GM18498 (cell line): ENCODE data around the gene FLRT3.
A peak's percentile ranks its signal among the peaks of the same experiment; 100 is the strongest.

Source experiments
- ATAC-seq: cut with Tn5 transposase; IDR thresholded peaks from one replicate; pipeline ENCODE4 v1.9.1; 2021; ENCODE audit warnings: mild to moderate bottlenecking, moderate library complexity; ENCODE audit not compliant: unreplicated experiment

FLRT3 gene

DNA sequence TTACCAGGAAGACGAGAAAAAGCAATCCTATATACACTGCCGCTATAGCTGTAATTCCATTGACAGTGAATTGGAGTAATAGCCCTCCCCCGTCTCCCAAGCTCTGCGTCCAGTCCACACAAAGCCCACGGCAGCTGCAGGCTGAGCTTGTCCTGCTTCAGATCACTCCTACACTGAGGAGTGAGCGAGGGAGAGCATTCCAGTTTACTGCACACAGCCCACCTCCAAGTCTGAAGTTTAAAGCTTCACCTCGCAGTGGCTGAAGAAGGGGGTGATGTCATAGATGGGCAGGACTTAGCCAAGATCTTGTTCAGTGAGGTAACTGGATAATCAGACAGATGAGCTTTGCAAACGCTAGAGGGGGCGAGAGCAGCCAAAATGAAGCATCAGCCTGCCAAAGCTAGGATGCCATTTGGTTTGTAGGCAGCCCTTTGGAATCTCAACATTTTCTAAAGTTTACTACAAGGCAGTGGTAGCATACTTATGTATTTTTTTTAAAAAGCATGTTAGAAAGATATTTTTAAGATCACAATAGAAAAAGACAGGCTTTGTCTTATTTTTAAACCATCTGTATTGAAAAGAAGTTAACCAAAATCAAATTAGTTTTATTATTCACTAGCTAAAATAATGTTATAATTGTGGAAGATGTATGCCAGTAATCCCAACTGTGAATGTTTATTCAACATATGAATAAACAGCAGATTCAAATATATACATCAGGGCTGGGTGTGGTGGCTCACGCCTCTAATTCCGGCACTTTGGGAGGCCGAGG, at the start of gene FLRT3:
TSS of gene FLRT3 (minus strand) at position 213 of the 772 bp plus-strand sequence. CDS start 10,106 bp downstream, outside the sequence.
- ATAC-seq: peak; percentile 98

DNA sequence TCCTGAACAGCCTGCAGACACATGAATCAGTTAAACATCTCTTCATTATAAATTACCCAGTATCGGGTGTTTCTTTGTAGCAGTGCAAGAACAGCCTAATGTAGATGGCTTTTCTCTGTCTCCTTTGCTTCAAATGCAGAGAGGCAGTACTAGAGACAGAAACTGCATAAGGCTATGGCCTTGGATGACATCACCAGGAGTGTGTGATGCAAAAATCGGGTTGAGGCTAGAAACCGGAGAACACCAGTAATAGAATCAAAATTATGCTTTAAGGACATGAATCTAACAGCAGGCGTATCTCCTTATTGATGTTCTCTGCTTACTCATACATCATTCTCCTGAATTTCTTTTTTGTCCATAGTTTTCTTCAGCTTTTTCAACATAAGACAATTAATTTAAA, 49.3 kb upstream of the FLRT3 start:
- ATAC-seq: no peak

DNA sequence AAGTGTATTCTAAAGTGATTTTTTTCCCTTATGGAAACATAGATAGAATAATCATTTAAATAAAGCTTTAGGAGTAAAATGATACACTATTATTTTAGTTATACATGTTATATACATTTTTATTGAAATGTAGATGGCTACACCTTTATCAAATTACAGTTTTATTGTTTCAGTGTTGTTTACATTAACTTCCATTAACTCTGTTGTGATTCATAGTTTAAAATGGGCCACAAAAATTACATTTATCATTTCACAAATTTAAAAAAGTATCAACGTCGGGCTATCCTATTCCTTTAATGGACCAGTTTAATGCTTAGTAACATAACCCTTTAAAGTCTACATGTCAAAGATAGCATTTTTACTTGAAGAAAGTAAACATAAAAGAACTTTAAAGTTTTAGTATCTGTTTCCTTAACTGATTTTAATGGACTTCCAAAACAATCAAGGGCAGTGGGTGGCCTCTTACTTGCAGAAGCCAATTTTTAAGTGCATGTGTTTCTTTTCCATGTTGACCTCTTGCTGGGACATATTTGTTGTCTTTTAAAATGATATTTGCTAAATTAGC, 47.8 kb upstream of the FLRT3 start:
- ATAC-seq: no peak

DNA sequence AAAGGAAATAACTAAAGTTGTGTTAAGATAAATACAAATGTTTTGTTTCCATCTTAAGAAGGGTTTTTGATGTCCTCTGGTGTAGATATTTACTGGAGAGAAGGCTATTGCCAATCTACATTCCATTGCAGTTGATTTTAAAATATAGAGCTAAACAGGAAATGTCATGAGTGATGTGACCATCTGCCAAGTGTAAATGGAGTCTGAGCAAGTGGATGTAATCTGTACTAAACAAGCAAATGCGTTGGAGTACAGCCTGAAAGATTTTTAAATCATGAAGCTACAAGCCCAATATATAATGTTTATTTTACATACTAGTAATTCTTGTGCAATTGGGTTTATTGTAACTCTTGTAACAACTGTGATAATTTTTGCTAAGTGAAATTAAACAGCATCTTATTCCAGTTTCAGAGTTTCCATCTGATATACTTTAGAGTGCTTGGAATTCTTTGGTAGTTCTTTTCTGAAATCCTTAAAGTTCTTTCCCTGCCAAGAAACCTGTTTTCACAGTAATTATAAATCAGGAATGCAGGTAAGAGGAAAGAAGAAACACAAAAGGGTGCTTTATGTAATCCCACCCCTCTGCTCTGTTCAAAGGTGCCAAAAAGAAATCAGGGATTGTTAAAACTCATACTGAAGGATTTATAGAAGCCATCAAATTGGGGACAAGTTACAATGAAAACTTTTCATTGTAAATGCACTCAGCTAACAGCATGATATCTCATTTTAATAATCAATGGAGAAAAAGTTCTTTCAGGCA, 47.2 kb upstream of the FLRT3 start:
- ATAC-seq: no peak

DNA sequence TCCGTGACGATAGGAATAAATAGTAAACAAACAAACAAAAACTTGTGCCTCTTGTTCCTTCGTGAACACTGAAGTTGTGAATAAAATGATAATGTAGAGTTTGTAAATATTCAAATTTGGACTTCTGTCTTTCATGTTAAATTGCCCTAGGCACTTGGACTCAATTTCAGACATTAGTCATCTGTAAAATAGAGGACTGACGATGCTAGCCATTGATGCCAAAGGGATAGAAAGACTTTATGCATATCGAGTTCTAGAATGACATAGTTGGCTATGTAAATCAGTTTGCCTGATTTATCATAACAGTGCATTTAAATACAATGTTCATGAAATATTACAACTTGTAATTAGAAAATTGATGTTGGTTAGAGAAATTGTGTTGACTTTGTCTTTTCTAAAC, 45.9 kb upstream of the FLRT3 start:
- no peak for ATAC-seq

- no peak for ATAC-seq
Observed at GRCh38 chr20:14378326-14378725, 40.9 kb upstream of the FLRT3 start.

GRCh38 chr20:14375416-14375985, 38.1 kb upstream of the FLRT3 start:
- ATAC-seq: no peak

DNA sequence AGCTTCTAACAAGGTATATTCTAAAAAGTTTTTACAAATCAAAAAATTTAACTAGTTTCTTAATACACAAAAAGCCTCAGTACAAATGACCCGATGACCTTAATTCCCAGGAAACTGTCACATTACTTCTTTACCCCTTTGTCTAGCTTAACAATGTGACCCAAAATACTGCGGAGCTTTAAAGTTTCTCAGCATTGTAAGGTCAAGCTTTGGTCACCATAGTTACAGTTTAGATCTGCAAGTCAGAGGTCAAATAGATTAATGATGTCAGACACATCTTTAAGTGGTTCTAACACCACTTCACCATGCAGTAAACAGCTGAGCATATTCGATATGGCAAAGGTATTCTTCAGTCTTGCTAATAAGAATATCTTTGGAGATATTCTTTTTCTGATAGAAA, 36.8 kb upstream of the FLRT3 start:
- no peak for ATAC-seq

DNA sequence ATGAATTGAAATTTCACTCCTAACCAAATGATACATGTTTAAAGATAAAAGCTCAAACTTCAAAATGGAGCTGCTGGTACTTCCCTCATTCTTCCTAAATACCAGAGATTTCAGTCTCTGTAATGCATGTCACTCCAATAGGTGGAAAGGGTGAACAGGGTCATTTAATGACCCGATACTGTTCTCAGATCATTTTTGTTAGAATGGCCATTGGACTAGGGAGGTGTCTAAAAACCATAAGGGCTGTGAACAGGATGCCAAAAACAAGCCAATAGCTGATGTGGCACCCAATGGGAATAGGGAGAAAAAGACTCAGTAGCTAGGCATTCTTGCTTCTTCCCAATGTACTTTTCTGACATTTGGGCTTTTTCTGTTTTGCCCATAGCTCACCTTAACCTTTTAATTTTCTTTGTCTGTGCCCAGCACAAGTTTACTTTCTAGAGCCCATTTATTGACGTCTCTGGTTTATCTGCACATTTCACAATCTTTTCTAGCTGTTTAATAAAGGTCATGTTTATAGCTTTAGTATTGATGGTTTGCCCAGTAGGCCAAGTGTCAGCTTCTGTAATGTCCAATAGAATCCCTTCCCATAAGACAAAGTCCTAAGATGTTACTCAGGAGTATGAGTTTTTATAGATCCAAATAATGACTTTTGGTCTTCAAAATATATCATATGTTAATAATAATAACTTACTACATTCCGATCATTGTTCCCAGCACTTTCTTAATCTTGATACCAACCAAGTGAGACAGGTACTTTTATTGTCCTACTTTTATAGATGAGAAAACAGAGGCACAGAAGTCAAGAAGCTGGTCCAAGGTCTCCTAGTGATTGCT, 24.3 kb upstream of the FLRT3 start:
- no peak for ATAC-seq

DNA sequence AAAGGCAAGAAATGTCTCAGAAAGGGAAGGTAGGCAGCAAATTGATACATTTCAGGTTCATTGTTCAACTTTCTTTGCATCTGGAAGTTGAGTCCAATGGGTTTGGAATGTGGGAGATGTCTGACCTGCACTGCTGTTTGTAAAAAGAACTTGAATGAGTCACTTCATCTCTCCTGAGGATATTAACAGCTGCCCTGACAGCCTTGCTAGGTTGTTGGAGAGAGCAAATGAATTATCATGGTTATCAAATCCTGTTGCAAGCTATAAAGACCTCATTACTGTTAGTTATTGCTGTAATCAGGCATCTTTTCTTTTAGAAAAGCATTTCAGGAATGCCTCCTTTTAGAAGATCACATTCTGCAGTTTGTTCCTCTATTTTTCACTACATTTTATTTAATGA, 23.0 kb upstream of the FLRT3 start:
- no peak for ATAC-seq

GRCh38 chr20:14355791-14356190, 18.4 kb upstream of the FLRT3 start:
- no peak for ATAC-seq

DNA sequence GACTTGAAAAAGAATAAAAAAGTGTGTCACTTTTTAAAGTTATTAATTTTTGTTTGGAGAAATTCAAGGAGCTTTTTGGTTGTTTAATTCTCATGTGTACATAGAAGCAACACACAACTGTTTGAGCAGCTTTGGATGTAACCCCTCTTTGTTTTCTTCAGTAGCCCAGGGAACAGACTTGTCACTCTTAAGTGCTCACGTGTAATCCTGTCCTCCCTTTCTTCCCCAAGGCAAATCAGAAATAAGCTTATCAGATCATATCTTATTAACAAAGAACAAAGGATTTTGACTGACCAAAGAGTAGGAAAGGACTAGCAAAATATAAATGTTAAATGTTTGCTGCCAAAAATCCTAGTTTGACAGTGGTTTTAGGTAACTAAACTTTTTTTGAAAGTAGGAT, 7.3 kb upstream of the FLRT3 start:
- no peak for ATAC-seq

DNA sequence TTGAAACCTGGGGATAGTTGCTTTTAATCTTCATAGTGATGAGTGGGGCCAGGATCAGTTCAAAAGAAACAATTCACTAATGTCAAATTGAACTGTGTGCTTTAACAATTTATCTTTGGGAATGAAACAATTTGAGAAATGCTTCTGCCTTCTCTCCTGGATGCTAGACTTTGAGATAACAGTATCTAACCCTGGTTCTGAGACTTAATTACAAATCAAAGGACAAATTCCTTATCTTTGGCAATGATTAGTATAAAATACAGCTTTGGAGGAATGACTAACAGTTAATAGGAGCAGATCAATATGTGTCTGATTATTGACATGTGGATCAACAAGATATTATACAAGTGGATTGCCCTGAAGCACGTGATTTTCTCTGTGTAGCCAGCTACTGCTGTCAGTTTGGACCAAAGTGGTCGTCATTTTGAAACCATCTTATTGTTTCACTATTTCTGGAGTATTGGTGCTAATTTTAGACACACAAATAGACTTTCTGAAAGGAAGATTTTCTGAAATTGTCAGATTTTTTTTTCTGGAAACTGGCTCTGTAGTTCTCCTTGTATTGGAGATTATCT, 6.2 kb upstream of the FLRT3 start:
- no peak for ATAC-seq

DNA sequence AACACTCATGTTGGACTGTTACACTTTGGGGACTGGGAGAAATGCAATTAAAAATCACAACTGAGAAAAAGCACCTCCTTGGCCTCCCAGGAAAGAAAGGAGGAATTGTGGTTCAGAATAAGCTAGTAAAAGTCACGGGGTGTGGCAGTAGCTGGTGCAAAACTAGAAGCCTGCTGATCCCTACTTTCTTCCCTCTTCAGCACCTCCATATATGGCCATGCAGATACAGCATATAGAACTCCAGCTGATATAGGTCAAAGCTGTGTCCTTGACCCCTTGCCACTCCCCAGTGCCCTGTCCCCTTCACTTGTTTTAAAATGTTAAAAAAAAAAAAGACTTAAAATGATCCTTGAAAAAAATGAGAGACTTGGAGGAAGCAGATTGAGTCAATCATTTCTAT, 5.5 kb upstream of the FLRT3 start:
- no peak for ATAC-seq

- no peak for ATAC-seq
Observed at GRCh38 chr20:14341801-14342200, 4.4 kb upstream of the FLRT3 start.

- no peak for ATAC-seq
Observed at GRCh38 chr20:14336686-14337085, 726 bp downstream of the FLRT3 start.

DNA sequence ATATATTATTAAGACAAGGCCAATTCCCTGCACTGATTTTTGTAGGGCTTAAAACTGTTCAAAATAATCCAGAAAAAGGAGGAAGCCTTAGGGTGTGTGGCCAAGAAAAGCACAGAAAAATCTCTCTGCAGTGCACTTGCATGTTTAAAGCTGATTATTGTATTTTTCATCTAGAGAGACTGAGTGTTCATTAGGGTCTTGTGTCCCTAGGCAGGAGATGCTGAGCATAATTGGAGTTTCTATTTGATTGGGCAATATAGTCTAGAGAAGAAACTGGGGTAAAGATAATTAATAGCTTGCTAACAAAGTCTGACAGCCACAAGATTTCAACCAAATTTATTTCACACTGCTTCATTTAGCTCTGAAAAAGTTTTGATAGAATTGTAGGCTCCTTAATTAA, 2.4 kb downstream of the FLRT3 start:
- no peak for ATAC-seq

GRCh38 chr20:14334306-14334930, 3.0 kb downstream of the FLRT3 start:
- no peak for ATAC-seq

- no peak for ATAC-seq
Observed at GRCh38 chr20:14333721-14334120, 3.7 kb downstream of the FLRT3 start.

GRCh38 chr20:14332866-14333265, 4.5 kb downstream of the FLRT3 start:
- ATAC-seq: no peak
